Muscle of back (tissue), 11 donors: ENCODE measurements around the gene AQP12A. TPM values are rescaled to one million over a fixed set of nuclear protein-coding genes. Genes with fewer than 3 reads are reported as not detected.

ENCODE experiments used
- DNase-seq, 3 donors: peaks; one replicate each; pipeline versions ENCODE4 v3.0.0 to v3.0.0-alpha.2; 2013
- polyA plus RNA-seq, 10 donors: library from polyadenylated mRNA; unstranded; fragments of 120-200 nt; gene quantifications; one replicate each; pipeline ENCODE4 v1.2.1, GENCODE V29; 2013; ENCODE audit not compliant: insufficient read length in 10 of 10

The AQP12A gene
- polyA plus RNA-seq, 10 donors = 0.57 to 0.76 (median 0.65) TPM; not detected in 6

GRCh38 chr2:240737958-240738357 lies 46.3 kb downstream of the AQP12A start:
- no peak for DNase-seq

- no peak for DNase-seq
Measured at GRCh38 chr2:240739797-240740196, 48.1 kb downstream of the AQP12A start.

GRCh38 chr2:240741091-240741490 lies 49.4 kb downstream of the AQP12A start:
- DNase-seq = no peak

GRCh38 chr2:240742602-240743095 lies 51.0 kb downstream of the AQP12A start:
- DNase-seq = no peak

GRCh38 chr2:240745456-240745855 lies 53.8 kb downstream of the AQP12A start:
- DNase-seq = no peak

- DNase-seq = no peak
Measured at GRCh38 chr2:240745962-240746361, 54.3 kb downstream of the AQP12A start.

- no peak for DNase-seq
Measured at GRCh38 chr2:240746671-240747070, 55.0 kb downstream of the AQP12A start.

- no peak for DNase-seq
Measured at GRCh38 chr2:240747256-240747655, 55.6 kb downstream of the AQP12A start.

Other genes with a start within 250 kb of the AQP12A start
- 1 to 10 TPM; 6.1 to 9.6 (median 7.5) TPM for gene ANKMY1, start 133.9 kb upstream of the AQP12A start, polyA plus RNA-seq
- gene DUSP28, start 131.5 kb upstream of the AQP12A start, polyA plus RNA-seq = 10 to 100 TPM in 3 of 10 donors, 1 to 10 TPM in 7; 8.1 to 11.0 (median 9.6) TPM
- 10 to 100 TPM; 23.6 to 35.6 (median 26.6) TPM for gene RNPEPL1, start 123.4 kb upstream of the AQP12A start, polyA plus RNA-seq
- gene CAPN10, start 105.1 kb upstream of the AQP12A start, polyA plus RNA-seq = 10 to 100 TPM; 11.0 to 22.2 (median 15.0) TPM
- gene GPR35, start 66.4 kb upstream of the AQP12A start, polyA plus RNA-seq = 1 to 10 TPM in 8 of 10 donors, under 1 TPM in 2; 0.52 to 3.0 (median 1.4) TPM
- 1 to 10 TPM in 4 of 10 donors, under 1 TPM in 6; 0.32 to 1.6 (median 0.74) TPM for gene AQP12B, start 9.0 kb upstream of the AQP12A start, polyA plus RNA-seq
- 1 to 10 TPM; 2.2 to 6.0 (median 4.6) TPM for gene KIF1A, start 128.4 kb downstream of the AQP12A start, polyA plus RNA-seq
- gene AGXT, start 177.0 kb downstream of the AQP12A start, polyA plus RNA-seq = under 1 TPM in 2 of 10 donors, not detected in 8; 0.08 to 0.11 TPM
- 1 to 10 TPM in 1 of 10 donors, under 1 TPM in 3, not detected in 6; 0.12 to 1.5 (median 0.64) TPM for gene MAB21L4, start 204.3 kb downstream of the AQP12A start, polyA plus RNA-seq
- 1 to 10 TPM in 1 of 10 donors, under 1 TPM in 8, not detected in 1; 0.11 to 1.2 (median 0.24) TPM for gene CROCC2, start 214.5 kb downstream of the AQP12A start, polyA plus RNA-seq